ENCODE measurements around the gene ZDHHC17. TPM values are rescaled to one million over a fixed set of nuclear protein-coding genes. Genes with fewer than 3 reads are reported as not detected.

The ZDHHC17 gene
- total RNA-seq, 1 experiment from 2014 or later = 9.5 TPM

DNA sequence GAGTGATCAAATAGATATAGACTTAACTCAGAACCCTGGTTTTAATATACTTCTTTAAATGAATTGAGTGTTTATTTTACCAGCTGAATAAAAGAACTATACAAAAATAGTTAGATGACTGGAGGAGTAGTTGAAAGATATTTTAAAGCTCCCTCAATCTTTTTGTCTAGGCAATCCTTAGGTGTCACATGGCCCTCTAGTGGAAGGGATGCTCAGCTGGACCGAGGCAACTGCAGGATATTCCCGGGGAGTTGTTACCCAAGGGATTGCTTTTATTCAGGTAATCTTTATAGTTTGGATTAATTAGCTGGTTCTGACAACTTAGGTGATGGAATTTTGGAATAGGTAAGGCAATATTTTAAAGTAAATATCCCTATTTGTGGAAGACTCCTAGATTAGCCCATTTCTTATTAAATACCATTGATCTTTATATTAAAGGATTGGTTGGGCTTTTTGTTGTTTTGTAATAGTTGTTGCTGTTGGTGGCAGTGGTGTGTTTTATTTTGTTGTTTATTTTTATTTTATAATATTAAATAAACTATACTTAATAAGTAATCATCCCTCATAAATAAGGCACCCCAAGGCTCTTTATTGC lies 57.1 kb downstream of the ZDHHC17 start:
- DNase-seq (ENCODE audit: low spot score) = peak; percentile 23

DNA sequence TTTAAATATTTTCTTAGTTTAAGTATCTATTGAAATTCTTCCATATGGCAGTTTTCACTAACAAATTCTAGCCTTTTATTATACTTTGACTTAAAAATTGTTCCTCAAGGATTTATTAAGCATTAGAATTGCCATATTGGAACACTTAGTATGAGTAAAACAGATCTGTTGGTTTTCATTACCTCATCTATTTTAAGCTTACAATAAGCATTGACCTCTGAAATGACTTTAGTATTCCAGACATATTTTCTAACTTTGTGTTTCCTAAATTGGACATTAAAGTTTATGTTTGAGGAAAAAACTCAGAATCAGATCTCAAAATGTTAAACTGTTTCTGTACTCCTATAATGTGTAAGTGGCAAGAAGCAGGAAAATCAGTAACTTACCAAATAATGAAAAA lies 66.5 kb downstream of the ZDHHC17 start:
- DNase-seq (ENCODE audit: low spot score) = no peak

DNA sequence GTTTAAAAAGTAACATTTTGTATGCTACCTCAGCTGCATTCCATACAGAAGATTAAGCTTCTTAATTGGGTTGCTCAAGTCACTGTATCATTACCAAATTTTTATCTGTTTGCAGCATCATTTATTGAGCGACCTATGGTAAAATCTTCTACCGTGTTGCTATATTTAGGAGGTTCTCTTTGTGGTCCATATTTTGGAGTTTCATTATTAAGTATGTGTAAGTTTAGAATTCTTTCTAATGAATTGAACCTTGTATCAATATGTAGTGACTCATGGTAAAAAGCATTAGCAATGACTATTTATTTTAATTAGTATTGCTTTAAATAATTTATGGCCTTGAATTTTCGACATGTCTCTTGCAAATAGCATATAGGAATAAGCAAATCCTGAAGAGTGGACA lies 72.7 kb downstream of the ZDHHC17 start:
- DNase-seq (ENCODE audit: low spot score) = no peak

GRCh38 chr12:76847260-76847659 lies 83.3 kb downstream of the ZDHHC17 start:
- DNase-seq (ENCODE audit: low spot score) = no peak

DNA sequence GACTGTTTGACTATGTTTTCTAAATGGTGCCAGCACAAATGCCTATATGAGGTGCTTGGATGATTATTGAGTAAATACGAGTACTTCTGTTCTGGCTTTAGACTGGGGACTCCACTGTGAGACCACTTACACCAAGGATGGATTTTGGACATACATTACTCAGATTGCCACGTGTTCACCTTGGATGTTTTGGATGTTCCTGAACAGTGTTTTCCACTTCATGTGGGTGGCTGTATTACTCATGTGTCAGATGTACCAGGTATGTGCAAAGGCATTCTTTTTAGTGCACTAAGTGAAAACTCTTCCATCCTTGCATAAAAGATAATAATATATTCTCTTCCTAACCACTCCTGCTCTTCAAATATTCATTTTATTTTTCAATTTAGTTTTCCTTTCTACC lies 84.2 kb downstream of the ZDHHC17 start:
- no peak for DNase-seq (ENCODE audit: low spot score)

GRCh38 chr12:76852106-76852505 lies 88.2 kb downstream of the ZDHHC17 start:
- DNase-seq (ENCODE audit: low spot score) = no peak

DNA sequence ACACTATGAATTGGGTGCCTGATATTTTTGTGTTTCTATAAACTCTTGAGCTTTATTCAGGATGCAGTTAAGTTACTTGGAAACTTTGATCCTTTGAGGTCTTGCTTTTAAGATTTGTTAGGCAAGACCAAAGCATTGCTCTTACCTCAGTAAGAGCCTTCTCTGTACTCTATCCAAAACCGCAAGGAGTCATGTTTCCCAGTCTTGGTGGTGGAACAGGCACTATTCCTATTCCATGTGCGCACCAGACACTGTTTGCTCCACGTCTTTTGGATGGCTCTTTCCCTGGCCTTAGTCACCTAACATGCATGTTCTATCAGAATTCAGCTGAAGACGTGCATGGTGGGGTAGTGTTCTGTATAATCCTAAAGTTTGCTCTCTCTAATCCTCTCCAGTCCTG lies 91.4 kb downstream of the ZDHHC17 start:
- no peak for DNase-seq (ENCODE audit: low spot score)

GRCh38 chr12:76856018-76856644 lies 92.2 kb downstream of the ZDHHC17 start:
- DNase-seq (ENCODE audit: low spot score) = no peak

DNA sequence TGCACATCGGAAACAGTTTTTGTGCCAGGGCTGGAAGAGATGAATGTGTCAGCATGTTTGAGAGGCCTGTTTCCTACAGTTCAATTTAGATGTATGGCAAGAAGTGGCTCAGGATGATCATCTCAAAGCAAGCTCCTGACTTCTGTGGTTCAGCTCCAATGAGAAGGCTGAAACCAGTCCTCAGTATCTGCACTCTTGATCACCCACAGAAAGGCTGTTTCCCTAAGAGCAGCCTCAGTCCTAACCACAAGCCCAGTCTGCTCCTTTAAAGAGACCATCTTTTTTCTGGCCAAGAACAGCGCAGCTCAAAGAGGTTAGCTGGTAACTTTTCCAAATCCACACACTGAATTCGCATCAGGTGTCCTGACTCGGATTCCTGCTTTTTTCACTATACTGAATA lies 95.7 kb downstream of the ZDHHC17 start:
- no peak for DNase-seq (ENCODE audit: low spot score)

DNA sequence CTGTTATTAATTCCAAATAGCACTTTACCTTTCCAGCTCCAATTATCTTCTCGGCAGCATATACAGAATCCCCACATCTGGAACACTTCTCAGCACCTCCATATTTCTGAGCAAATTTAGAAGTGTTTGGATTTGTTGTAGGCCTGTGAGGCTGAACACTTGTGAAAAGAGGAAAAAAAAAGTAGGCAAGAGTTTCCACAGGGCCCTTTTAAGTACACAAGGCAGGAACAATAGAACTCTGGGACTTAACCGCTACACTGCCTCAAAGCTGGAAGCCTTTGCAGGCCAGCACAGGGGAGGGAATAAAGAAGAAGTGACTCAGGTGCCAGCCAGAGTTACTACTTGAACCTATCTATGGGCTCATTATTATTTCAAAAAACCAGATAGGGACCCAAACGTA lies 96.3 kb downstream of the ZDHHC17 start:
- no peak for DNase-seq (ENCODE audit: low spot score)

- no peak for DNase-seq (ENCODE audit: low spot score)
Observed at GRCh38 chr12:76863005-76863670, 99.2 kb downstream of the ZDHHC17 start.

DNA sequence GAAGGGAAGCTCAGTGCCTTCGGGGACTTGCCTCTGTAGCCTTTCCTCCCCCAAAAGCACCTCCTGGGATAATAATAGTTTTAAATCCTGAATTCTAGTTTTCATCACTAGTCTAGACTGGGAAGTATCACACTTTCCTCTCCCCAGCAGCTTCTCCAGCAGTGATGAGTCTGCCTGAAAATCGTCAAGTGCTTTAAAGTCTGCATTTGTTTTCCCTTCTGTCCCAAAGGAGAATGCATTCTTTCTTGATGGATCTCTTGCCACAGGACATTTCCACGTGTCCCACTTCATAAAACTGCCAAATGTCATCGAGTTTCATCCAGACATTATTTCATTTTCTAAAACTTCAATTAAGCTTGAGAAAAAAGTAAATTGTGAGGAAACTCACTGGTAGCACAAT lies 99.9 kb downstream of the ZDHHC17 start:
- DNase-seq (ENCODE audit: low spot score) = no peak

DNA sequence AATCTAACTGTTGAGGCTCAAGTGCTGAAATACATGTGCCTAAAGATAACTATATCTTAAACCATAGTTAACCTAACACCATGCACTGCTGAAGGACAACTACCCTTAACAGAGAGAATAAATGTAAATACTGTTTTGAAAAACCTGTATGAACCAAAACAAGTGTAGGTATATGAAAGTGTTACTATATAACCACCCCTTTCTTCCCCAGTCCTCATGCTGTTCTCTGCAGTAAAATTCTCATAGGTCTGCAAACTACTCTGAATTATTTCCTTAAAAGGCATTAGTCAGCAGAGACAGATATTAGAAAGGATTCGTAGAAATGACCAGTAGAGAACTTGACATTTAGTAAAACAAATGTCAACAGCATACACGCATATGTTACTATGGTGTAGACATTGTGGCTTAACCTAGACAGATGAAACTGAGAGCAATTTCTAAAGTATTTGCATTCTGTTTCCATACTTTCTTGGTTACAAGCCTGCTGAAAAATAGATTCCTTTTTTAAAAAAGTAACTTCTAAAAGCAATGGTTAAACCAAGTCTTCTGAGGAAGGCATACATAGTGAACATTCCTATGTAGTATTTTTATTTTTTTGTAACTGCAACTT lies 101.0 kb downstream of the ZDHHC17 start:
- no peak for DNase-seq (ENCODE audit: low spot score)

GRCh38 chr12:76866151-76866567 lies 102.2 kb downstream of the ZDHHC17 start:
- no peak for DNase-seq (ENCODE audit: low spot score)

GRCh38 chr12:76866726-76867125 lies 102.8 kb downstream of the ZDHHC17 start:
- no peak for DNase-seq (ENCODE audit: low spot score)

DNA sequence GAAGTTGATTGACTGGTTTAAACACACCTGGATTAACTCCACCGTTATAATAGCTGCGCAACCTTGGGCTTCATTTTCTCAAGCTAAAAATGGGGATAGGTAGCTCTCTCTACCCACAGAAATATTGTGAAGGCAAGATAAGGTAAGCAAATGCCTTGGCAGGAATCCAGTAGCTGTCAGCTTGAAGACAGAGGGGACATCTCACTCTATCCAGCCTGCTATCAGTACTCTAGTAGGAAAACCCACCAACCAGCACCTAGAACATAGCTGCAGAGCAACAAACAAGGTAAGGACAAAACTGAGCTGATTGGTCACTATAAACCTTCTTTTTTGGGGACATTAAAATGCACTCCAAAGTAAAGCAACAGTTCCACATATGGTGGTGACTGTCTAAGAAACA lies 107.2 kb downstream of the ZDHHC17 start:
- DNase-seq (ENCODE audit: low spot score) = no peak

DNA sequence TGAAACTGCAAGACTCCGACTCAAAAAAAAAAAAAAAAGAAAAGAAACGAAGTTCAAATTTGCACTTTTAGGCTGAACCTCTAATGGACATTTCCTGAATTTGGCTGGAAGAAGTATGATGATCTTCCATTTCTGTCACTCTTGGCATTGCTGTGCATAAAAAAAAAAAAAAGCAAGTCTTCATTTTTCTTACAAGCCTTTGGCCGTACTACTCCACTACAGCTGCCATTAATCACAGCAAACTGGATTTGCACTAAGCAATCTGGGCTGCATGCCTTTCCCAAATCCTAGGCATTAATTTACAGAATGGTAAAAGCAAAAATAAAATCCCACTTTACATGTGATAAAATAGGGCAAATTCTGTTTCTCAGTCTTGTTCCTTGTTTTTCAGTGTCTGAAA lies 107.8 kb downstream of the ZDHHC17 start:
- DNase-seq (ENCODE audit: low spot score) = no peak

GRCh38 chr12:76872415-76872814 lies 108.5 kb downstream of the ZDHHC17 start:
- no peak for DNase-seq (ENCODE audit: low spot score)

- DNase-seq (ENCODE audit: low spot score) = no peak
Observed at GRCh38 chr12:76874027-76874426, 110.1 kb downstream of the ZDHHC17 start.

DNA sequence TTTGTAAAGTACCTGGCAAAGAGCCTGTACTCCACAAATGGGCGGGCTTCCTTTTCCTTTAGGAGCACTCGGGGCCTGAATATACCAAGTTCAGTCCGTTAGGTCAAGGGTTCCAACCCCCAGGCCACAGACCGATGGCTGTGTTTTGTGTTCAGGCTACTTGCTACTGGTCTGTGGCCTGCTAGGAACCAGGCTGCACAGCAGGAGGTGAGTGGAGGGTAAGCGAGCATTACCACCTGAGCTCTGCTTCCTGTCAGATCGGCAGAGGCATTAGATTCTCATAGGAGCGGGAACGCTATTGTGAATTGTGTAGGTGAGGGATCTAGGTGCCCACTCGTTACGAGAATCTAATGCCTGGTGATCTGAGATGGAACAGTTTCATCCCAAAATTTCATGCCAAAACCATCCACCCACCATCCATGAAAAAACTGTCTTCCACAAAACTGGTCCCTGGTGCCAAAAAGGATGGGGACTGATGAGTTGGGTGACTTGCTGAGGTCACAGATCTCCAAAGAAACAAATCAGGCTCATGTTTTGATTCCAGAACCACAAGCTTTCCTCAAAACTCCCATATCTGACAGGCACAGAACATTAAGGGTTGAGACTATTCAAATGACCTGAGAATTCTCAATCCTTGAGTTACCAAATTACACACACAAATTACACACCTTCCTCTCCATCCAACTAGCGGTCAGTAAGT lies 110.7 kb downstream of the ZDHHC17 start:
- DNase-seq (ENCODE audit: low spot score) = no peak

DNA sequence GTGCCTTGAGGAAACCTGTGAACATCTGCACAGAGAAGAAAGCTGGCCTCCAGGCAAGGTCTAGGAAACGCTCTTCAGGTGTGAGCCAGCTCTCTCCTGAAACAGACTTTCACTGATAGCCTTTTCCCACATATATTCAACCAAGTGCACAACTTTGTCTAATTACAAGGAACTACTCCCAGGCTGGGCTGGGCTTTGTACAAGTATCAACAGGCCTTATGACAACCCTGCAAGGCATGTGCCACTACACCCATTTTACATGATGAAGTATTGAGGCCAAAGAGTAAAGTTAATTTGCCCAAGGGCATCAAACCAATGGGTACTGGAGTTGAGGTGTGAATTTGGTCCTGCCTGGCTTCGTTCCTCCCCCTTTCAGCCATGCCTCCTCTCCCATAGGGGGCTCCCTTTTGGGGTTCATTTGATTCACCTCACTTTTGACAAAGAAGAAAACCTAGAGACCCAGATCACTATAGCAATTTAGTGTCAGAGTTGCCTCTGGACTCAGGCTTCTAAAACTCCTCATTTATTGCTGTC lies 112.8 kb downstream of the ZDHHC17 start:
- no peak for DNase-seq (ENCODE audit: low spot score)

Data from H4 (cell line).